ENCODE results near the gene IGF2BP2. TPM values are rescaled to one million over a fixed set of nuclear protein-coding genes. Genes with fewer than 3 reads are reported as not detected.

Gene IGF2BP2
- total and polyA plus RNA-seq, 2 of the 4 experiments (the other 2 are of a cell fraction): 23.4 to 88.2 TPM

- intact Hi-C loops (cut with micrococcal nuclease): no loop called here
- H3K23ac ChIP-seq (ENCODE audit: low read depth, low read length): no peak overlapping the region
- BruUV-seq (replicated peaks): no TSS peak
- dilution Hi-C loops (cut with HindIII; ENCODE audit: low sequenced_read_pairs, unreplicated experiment): no loop called here
- no peak overlapping the region for H3K4me2 ChIP-seq (ENCODE audit: low read depth, low read length)
- H3K4ac ChIP-seq (ENCODE audit: low read depth, low read length): no peak overlapping the region
- no peak overlapping the region for H3K56ac ChIP-seq (ENCODE audit: extremely low read depth, insufficient read depth, low read length)
- no peaks in the 10 kb centered on the region for H3K79me1 ChIP-seq (ENCODE audit: low read depth in 1 of 2, low read length in 2 of 2)
- in situ Hi-C loops (cut with MboI; ENCODE audit: low sequenced_read_pairs): no loop called here
- H4K8ac ChIP-seq (ENCODE audit: low read depth in 2 of 2, low read length in 2 of 2): no peak overlapping the region
- no peak overlapping the region for H4K91ac ChIP-seq (ENCODE audit: insufficient read depth, low read depth, low read length)
- DNase-seq (no peak), ATAC-seq (ENCODE audit: low read depth) (no peak)
- H3K9me1 ChIP-seq (ENCODE audit: insufficient read depth, low read length): no peaks in the 10 kb centered on the region
- H2BK5ac ChIP-seq (ENCODE audit: low read depth, low read length, poor library complexity, severe bottlenecking): no peak overlapping the region
- H2AK9ac ChIP-seq (replicated peaks; ENCODE audit: low read depth, low read length, poor library complexity): no peak overlapping the region
- no peaks in the 10 kb centered on the region for H3K4me1 ChIP-seq (ENCODE audit: control insufficient read depth, insufficient read depth, low read length)
- no peak for TF ChIP-seq POLR2A (IDR thresholded peaks at IDR 0.05; ENCODE audit: low read depth, low read length)
- TF ChIP-seq MAFK (IDR thresholded peaks at IDR 0.05; ENCODE audit: low read depth, low read length): no peak
- TF ChIP-seq NFE2L2 (IDR thresholded peaks at IDR 0.05; ENCODE audit: low read depth, low read length): no peak
- H2AFZ ChIP-seq (replicated peaks; ENCODE audit: low read length, poor library complexity): no peak overlapping the region
- H2BK15ac ChIP-seq (ENCODE audit: low read depth, low read length): no peak overlapping the region
- no peak overlapping the region for H3K27ac ChIP-seq (ENCODE audit: insufficient read depth, low read length)
- no peak overlapping the region for H2AK5ac ChIP-seq (ENCODE audit: low read depth, low read length)
- CTCF ChIA-PET: no interaction called here
- POLR2A ChIA-PET (ENCODE audit: unreplicated experiment): no interaction called here
- H3K18ac ChIP-seq (ENCODE audit: low read depth, low read length): no peak overlapping the region
- H2BK20ac ChIP-seq (ENCODE audit: low read depth, low read length): no peak overlapping the region
- H4K5ac ChIP-seq (ENCODE audit: low read depth, low read length): no peak overlapping the region
- no peak overlapping the region for H3K14ac ChIP-seq (replicated peaks; ENCODE audit: low read depth, low read length)
- H3K27me3 ChIP-seq (ENCODE audit: control insufficient read depth, insufficient read depth, low read length): peaks cover 15% of the 10 kb centered on the region
- H4K20me1 ChIP-seq (ENCODE audit: insufficient read depth, low read length): no peaks in the 10 kb centered on the region
- no peak overlapping the region for H3K9ac ChIP-seq (ENCODE audit: low read depth, low read length)
- peaks cover 2% of the 10 kb centered on the region; the same call in 1 of the 2 replicates for H3K9me3 ChIP-seq (ENCODE audit: control insufficient read depth, insufficient read depth, low read length)
- no peak overlapping the region for H3K4me3 ChIP-seq (ENCODE audit: insufficient read depth, low read depth, low read length)
- no peak overlapping the region for H2BK120ac ChIP-seq (ENCODE audit: low read depth, low read length)
- H3K36me3 ChIP-seq (ENCODE audit: control insufficient read depth, insufficient read depth, low read length): no peaks in the 10 kb centered on the region
Observed at GRCh38 chr3:185866995-185867394, 42.2 kb upstream of the IGF2BP2 start.
